Measurements from ENCODE around the gene GAL.

GAL gene

GRCh38 chr11:68692115-68692514, 7.8 kb downstream of the GAL start:
- no peak for DNase-seq
- no peak for TF ChIP-seq CTCF (IDR thresholded peaks at IDR 0.05; ENCODE audit: low read depth, low read length)
- Histone ChIP-seq H3K9me3 (ENCODE audit: severe bottlenecking) (peaks cover 4% of the 10 kb centered on the region), H3K4me3 (ENCODE audit: low read depth, low read length) (no peak overlapping the region), H3K27me3 (ENCODE audit: insufficient read depth, low read depth, severe bottlenecking) (no peaks in the 10 kb centered on the region), H3K36me3 (no peaks in the 10 kb centered on the region), H3K27ac (no peak overlapping the region)

GRCh38 chr11:68692871-68693483, 8.6 kb downstream of the GAL start:
- H3K27me3 ChIP-seq (ENCODE audit: insufficient read depth, low read depth, severe bottlenecking) = no peaks in the 10 kb centered on the region

GRCh38 chr11:68693484-68693882, 9.1 kb downstream of the GAL start:
- no peak overlapping the region for H3K4me3 ChIP-seq (ENCODE audit: low read depth, low read length)
- H3K27me3 ChIP-seq (ENCODE audit: insufficient read depth, low read depth, severe bottlenecking) = no peaks in the 10 kb centered on the region
- no peaks in the 10 kb centered on the region for H3K36me3 ChIP-seq
- no peak for DNase-seq
- no peak overlapping the region for H3K27ac ChIP-seq
- no peak for TF ChIP-seq CTCF (IDR thresholded peaks at IDR 0.05; ENCODE audit: low read depth, low read length)
- H3K9me3 ChIP-seq (ENCODE audit: severe bottlenecking) = peaks cover 4% of the 10 kb centered on the region

More at GRCh38 chr11:68692871-68693483, 8.6 kb downstream of the GAL start:
- no peak overlapping the region for H3K4me3 ChIP-seq (ENCODE audit: low read depth, low read length)
- H3K27ac ChIP-seq = no peak overlapping the region
- no peak for DNase-seq
- no peaks in the 10 kb centered on the region for H3K36me3 ChIP-seq
- TF ChIP-seq CTCF (IDR thresholded peaks at IDR 0.05; ENCODE audit: low read depth, low read length) = no peak
- H3K9me3 ChIP-seq (ENCODE audit: severe bottlenecking) = peaks cover 4% of the 10 kb centered on the region

GRCh38 chr11:68694431-68695297, 10.3 kb downstream of the GAL start:
- Histone ChIP-seq H3K4me3 (ENCODE audit: low read depth, low read length) (no peak overlapping the region), H3K36me3 (no peaks in the 10 kb centered on the region), H3K9me3 (ENCODE audit: severe bottlenecking) (peaks cover 11% of the 10 kb centered on the region), H3K27ac (no peak overlapping the region), H3K27me3 (ENCODE audit: insufficient read depth, low read depth, severe bottlenecking) (no peaks in the 10 kb centered on the region)
- DNase-seq = no peak
- no peak for TF ChIP-seq CTCF (IDR thresholded peaks at IDR 0.05; ENCODE audit: low read depth, low read length)

GRCh38 chr11:68695531-68695930, 11.2 kb downstream of the GAL start:
- peaks cover 11% of the 10 kb centered on the region for H3K9me3 ChIP-seq (ENCODE audit: severe bottlenecking)
- no peaks in the 10 kb centered on the region for H3K27me3 ChIP-seq (ENCODE audit: insufficient read depth, low read depth, severe bottlenecking)
- H3K36me3 ChIP-seq = no peaks in the 10 kb centered on the region
- H3K4me3 ChIP-seq (ENCODE audit: low read depth, low read length) = no peak overlapping the region
- H3K27ac ChIP-seq = no peak overlapping the region
- no peak for DNase-seq
- no peak for TF ChIP-seq CTCF (IDR thresholded peaks at IDR 0.05; ENCODE audit: low read depth, low read length)

All from WERI-Rb-1 (cell line).